Mucosa of stomach (tissue), 1 donor: ENCODE measurements around the gene EPB41L4B.

Experiments used
- H3K27me3 ChIP-seq: one replicate; pipeline ENCODE4 v1.7.0; 2013; ENCODE audit warnings: mild to moderate bottlenecking, low read length; ENCODE audit not compliant: control insufficient read depth, insufficient read depth
- H3K36me3 ChIP-seq: one replicate; pipeline ENCODE4 v1.7.0; 2013; ENCODE audit warnings: low read length; ENCODE audit not compliant: control insufficient read depth, insufficient read depth
- H3K4me1 ChIP-seq: one replicate; pipeline ENCODE4 v1.7.0; 2013; ENCODE audit warnings: mild to moderate bottlenecking, low read length; ENCODE audit not compliant: control insufficient read depth, insufficient read depth
- H3K4me3 ChIP-seq: one replicate; pipeline ENCODE4 v1.7.0; 2013; ENCODE audit warnings: low read length
- H3K9ac ChIP-seq: one replicate; pipeline ENCODE4 v1.7.0; 2013; ENCODE audit warnings: mild to moderate bottlenecking, low read length, moderate library complexity
- H3K9me3 ChIP-seq: one replicate; pipeline ENCODE4 v1.7.0; 2013; ENCODE audit warnings: mild to moderate bottlenecking, low read length, moderate library complexity; ENCODE audit not compliant: control insufficient read depth
- donor health status: Pancreatic carcinoma.

EPB41L4B gene

GRCh38 chr9:109247228-109247627, 73.6 kb downstream of the EPB41L4B start:
- Histone ChIP-seq H3K4me1 (peaks cover 28% of the 10 kb centered on the region), H3K9ac (no peak overlapping the region), H3K27me3 (no peaks in the 10 kb centered on the region), H3K4me3 (no peak overlapping the region), H3K36me3 (no peaks in the 10 kb centered on the region), H3K9me3 (no peaks in the 10 kb centered on the region)

- Histone ChIP-seq H3K4me1 (peaks cover 21% of the 10 kb centered on the region), H3K9ac (no peak overlapping the region), H3K36me3 (no peaks in the 10 kb centered on the region), H3K9me3 (no peaks in the 10 kb centered on the region), H3K4me3 (no peak overlapping the region), H3K27me3 (no peaks in the 10 kb centered on the region)
Observed at GRCh38 chr9:109246533-109246932, 74.3 kb downstream of the EPB41L4B start.

- no peak overlapping the region for H3K4me3 ChIP-seq
- H3K27me3 ChIP-seq = no peaks in the 10 kb centered on the region
- peaks cover 10% of the 10 kb centered on the region for H3K4me1 ChIP-seq
- no peaks in the 10 kb centered on the region for H3K9me3 ChIP-seq
- H3K9ac ChIP-seq = no peak overlapping the region
- no peaks in the 10 kb centered on the region for H3K36me3 ChIP-seq
Observed at GRCh38 chr9:109245310-109245897, 75.5 kb downstream of the EPB41L4B start.

- no peaks in the 10 kb centered on the region for H3K9me3 ChIP-seq
- peaks cover under 1% of the 10 kb centered on the region for H3K4me1 ChIP-seq
- H3K27me3 ChIP-seq = no peaks in the 10 kb centered on the region
- no peak overlapping the region for H3K4me3 ChIP-seq
- H3K36me3 ChIP-seq = no peaks in the 10 kb centered on the region
- H3K9ac ChIP-seq = no peak overlapping the region
Observed at GRCh38 chr9:109244179-109245132, 76.4 kb downstream of the EPB41L4B start.

- Histone ChIP-seq H3K9ac (no peak overlapping the region), H3K4me3 (no peak overlapping the region), H3K36me3 (no peaks in the 10 kb centered on the region), H3K9me3 (no peaks in the 10 kb centered on the region), H3K4me1 (no peaks in the 10 kb centered on the region), H3K27me3 (no peaks in the 10 kb centered on the region)
Observed at GRCh38 chr9:109242741-109243140, 78.1 kb downstream of the EPB41L4B start.

GRCh38 chr9:109242014-109242413, 78.8 kb downstream of the EPB41L4B start:
- no peak overlapping the region for H3K9ac ChIP-seq

GRCh38 chr9:109241207-109241606, 79.7 kb downstream of the EPB41L4B start:
- no peak overlapping the region for H3K9ac ChIP-seq
- no peaks in the 10 kb centered on the region for H3K4me1 ChIP-seq
- no peak overlapping the region for H3K4me3 ChIP-seq
- no peaks in the 10 kb centered on the region for H3K27me3 ChIP-seq
- no peaks in the 10 kb centered on the region for H3K36me3 ChIP-seq
- no peaks in the 10 kb centered on the region for H3K9me3 ChIP-seq

More at GRCh38 chr9:109242014-109242413, 78.8 kb downstream of the EPB41L4B start:
- H3K4me3 ChIP-seq = no peak overlapping the region
- H3K4me1 ChIP-seq = no peaks in the 10 kb centered on the region
- H3K27me3 ChIP-seq = no peaks in the 10 kb centered on the region
- no peaks in the 10 kb centered on the region for H3K36me3 ChIP-seq
- H3K9me3 ChIP-seq = no peaks in the 10 kb centered on the region

- H3K4me1 ChIP-seq = no peaks in the 10 kb centered on the region
- no peak overlapping the region for H3K4me3 ChIP-seq
- H3K9me3 ChIP-seq = no peaks in the 10 kb centered on the region
- H3K36me3 ChIP-seq = no peaks in the 10 kb centered on the region
- no peaks in the 10 kb centered on the region for H3K27me3 ChIP-seq
- no peak overlapping the region for H3K9ac ChIP-seq
Observed at GRCh38 chr9:109239240-109239639, 81.6 kb downstream of the EPB41L4B start.

GRCh38 chr9:109238655-109239054, 82.2 kb downstream of the EPB41L4B start:
- no peaks in the 10 kb centered on the region for H3K9me3 ChIP-seq
- H3K4me1 ChIP-seq = no peaks in the 10 kb centered on the region
- H3K27me3 ChIP-seq = no peaks in the 10 kb centered on the region
- H3K36me3 ChIP-seq = no peaks in the 10 kb centered on the region
- no peak overlapping the region for H3K4me3 ChIP-seq
- H3K9ac ChIP-seq = no peak overlapping the region

GRCh38 chr9:109238125-109238524, 82.7 kb downstream of the EPB41L4B start:
- no peak overlapping the region for H3K4me3 ChIP-seq
- no peaks in the 10 kb centered on the region for H3K27me3 ChIP-seq
- no peaks in the 10 kb centered on the region for H3K36me3 ChIP-seq
- no peaks in the 10 kb centered on the region for H3K9me3 ChIP-seq
- H3K9ac ChIP-seq = no peak overlapping the region
- H3K4me1 ChIP-seq = no peaks in the 10 kb centered on the region

- H3K4me1 ChIP-seq = no peaks in the 10 kb centered on the region
- H3K9me3 ChIP-seq = no peaks in the 10 kb centered on the region
- H3K36me3 ChIP-seq = no peaks in the 10 kb centered on the region
- no peak overlapping the region for H3K4me3 ChIP-seq
- no peak overlapping the region for H3K9ac ChIP-seq
- no peaks in the 10 kb centered on the region for H3K27me3 ChIP-seq
Observed at GRCh38 chr9:109232449-109233237, 88.2 kb downstream of the EPB41L4B start.

- Histone ChIP-seq H3K4me1 (no peaks in the 10 kb centered on the region), H3K9ac (no peak overlapping the region), H3K4me3 (no peak overlapping the region), H3K9me3 (no peaks in the 10 kb centered on the region), H3K36me3 (no peaks in the 10 kb centered on the region), H3K27me3 (no peaks in the 10 kb centered on the region)
Observed at GRCh38 chr9:109231593-109231992, 89.3 kb downstream of the EPB41L4B start.
